Heart left ventricle (tissue), 13 donors: Measurements from ENCODE around the gene POLR3B.

ENCODE experiments used
- POLR2A ChIP-seq, 2 donors: fragments of 450-650 bp; IDR thresholded peaks; one replicate each; pipeline ENCODE4 v1.6.1; 2017; ENCODE audit warnings: antibody characterized with exemption in 2 of 2, mild to moderate bottlenecking in 2 of 2, moderate library complexity in 2 of 2
- TF ChIP-seq, protein P1 (sequence below), 12 donors: fragments of 200-600 bp; sonication (generic) in 4 of 12; IDR thresholded peaks; one replicate each; pipeline versions ENCODE4 v1.5.0 to v1.8.0; 2018 to 2022; ENCODE audit warnings: antibody characterized with exemption in 12 of 12, mild to moderate bottlenecking in 5 of 12
- donor health status: ischemic (EF 13 %, LVEDD 7.1; RV severe dilation, severe dysfunction).
- donor health status: DM: no; HTN: yes; CAD: no.
- donor health status: DM: no; HTN: no; CAD: no.
- donor health status: ischemic (EF 25% LVEDD 6.9; RV normal size, moderate dysfunction).
- donor health status: ischemic (EF 25% LVEDD 5.7; RV mildly dilated, moderate dysfunction).
- donor health status: ischemic (EF 35%, LVEDD 5.7; RV mildly dilated, moderate dysfunction).
- donor health status: nonischemic (EF 11% LVEDD 7.7; RV severe dilation, severe dysfunction).
- donor health status: DM: yes; HTN: yes; CAD: no.
- donor health status: PGD.
- donor health status: ischemic (EF 29% LVEDD 5.4; RV normal size, mild dysfunction).
- donor health status: nonischemic (EF 23%, LVEDD 6.1; RV moderate dilation, normal function).

- TF ChIP-seq, protein P1, sequence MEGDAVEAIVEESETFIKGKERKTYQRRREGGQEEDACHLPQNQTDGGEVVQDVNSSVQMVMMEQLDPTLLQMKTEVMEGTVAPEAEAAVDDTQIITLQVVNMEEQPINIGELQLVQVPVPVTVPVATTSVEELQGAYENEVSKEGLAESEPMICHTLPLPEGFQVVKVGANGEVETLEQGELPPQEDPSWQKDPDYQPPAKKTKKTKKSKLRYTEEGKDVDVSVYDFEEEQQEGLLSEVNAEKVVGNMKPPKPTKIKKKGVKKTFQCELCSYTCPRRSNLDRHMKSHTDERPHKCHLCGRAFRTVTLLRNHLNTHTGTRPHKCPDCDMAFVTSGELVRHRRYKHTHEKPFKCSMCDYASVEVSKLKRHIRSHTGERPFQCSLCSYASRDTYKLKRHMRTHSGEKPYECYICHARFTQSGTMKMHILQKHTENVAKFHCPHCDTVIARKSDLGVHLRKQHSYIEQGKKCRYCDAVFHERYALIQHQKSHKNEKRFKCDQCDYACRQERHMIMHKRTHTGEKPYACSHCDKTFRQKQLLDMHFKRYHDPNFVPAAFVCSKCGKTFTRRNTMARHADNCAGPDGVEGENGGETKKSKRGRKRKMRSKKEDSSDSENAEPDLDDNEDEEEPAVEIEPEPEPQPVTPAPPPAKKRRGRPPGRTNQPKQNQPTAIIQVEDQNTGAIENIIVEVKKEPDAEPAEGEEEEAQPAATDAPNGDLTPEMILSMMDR (IDR thresholded peaks at IDR 0.05) = no peak
- no peak for TF ChIP-seq POLR2A (IDR thresholded peaks at IDR 0.05)
Measured at GRCh38 chr12:106358396-106359241, 1.1 kb downstream of the POLR3B start.
